Panc1 (cell line): ENCODE data around the gene KRT8. TPM values are rescaled to one million over a fixed set of nuclear protein-coding genes. Genes with fewer than 3 reads are reported as not detected.

Source experiments
- ATAC-seq: fragments of 200-7000 bp; cut with Tn5 transposase; 2 replicates; pipeline ENCODE4 v1.9.1; 2020; ENCODE audit warnings: mild to moderate bottlenecking, moderate library complexity
- BruUV-seq: library from RNA; stranded (reverse); fragments of 400-500 nt; replicated peaks from 2 replicates; lab custom pipeline; 2021; lab: Mats Ljungman, UMichigan
- CTCF ChIA-PET: fragments of 300-600 bp; sonication (Branson Sonifier 250); formaldehyde crosslinking; loops from one replicate; lab custom pipeline; 2022; ENCODE audit warnings: antibody characterized with exemption; lab: Charles Lee
- POLR2A ChIA-PET: fragments of 300-600 bp; sonication (Branson Sonifier 250); formaldehyde crosslinking; loops from one replicate; lab custom pipeline; 2022; ENCODE audit warnings: antibody characterized with exemption; lab: Charles Lee
- DNase-seq: peaks from one replicate; pipeline ENCODE4 v3.0.0-alpha.2; 2010; ENCODE audit warnings: low read depth, low spot score
- H3K27ac ChIP-seq: 2 replicates; pipeline ENCODE4 v1.5.1; 2011; ENCODE audit warnings: mild to moderate bottlenecking, low read length, inconsistent platforms
- H3K27me3 ChIP-seq: fragments of 200-500 bp; sonication (Bioruptor generic); 2 replicates; pipeline ENCODE4 v1.6.0; 2014; ENCODE audit warnings: low read length, inconsistent platforms; ENCODE audit not compliant: control insufficient read depth, insufficient read depth
- H3K36me3 ChIP-seq: fragments of 200-500 bp; sonication (Bioruptor generic); 2 replicates; pipeline ENCODE4 v1.5.1; 2014; ENCODE audit warnings: inconsistent platforms, mild to moderate bottlenecking, low read length, moderate library complexity; ENCODE audit not compliant: control insufficient read depth, insufficient read depth
- H3K4me1 ChIP-seq: 2 replicates; pipeline ENCODE4 v1.5.1; 2011; ENCODE audit warnings: inconsistent platforms, mild to moderate bottlenecking, low read length, moderate library complexity; ENCODE audit not compliant: control insufficient read depth, insufficient read depth
- H3K4me3 ChIP-seq, 2 experiments: 2 replicates each; pipeline ENCODE4 v1.5.1; 2011 to 2012; ENCODE audit warnings: low read depth in 2 of 2, low read length in 2 of 2, mild to moderate bottlenecking in 2 of 2, inconsistent platforms in 1 of 2, moderate library complexity in 1 of 2
- H3K9me3 ChIP-seq: fragments of 200-500 bp; sonication (Bioruptor generic); 2 replicates; pipeline ENCODE4 v1.5.1; 2014; ENCODE audit warnings: low read depth, mild to moderate bottlenecking, inconsistent platforms, low read length, moderate library complexity; ENCODE audit not compliant: control insufficient read depth, insufficient read depth
- CTCF ChIP-seq: fragments of 450-650 bp; IDR thresholded peaks from 2 replicates; pipeline ENCODE4 v1.5.1; 2017; ENCODE audit warnings: mild to moderate bottlenecking
- POLR2AphosphoS5 ChIP-seq: IDR thresholded peaks from 2 replicates; pipeline ENCODE4 v1.6.1; 2012; ENCODE audit warnings: mild to moderate bottlenecking, low read depth, low read length, moderate library complexity
- SIN3A ChIP-seq: IDR thresholded peaks from 2 replicates; pipeline ENCODE4 v1.6.1; 2012; ENCODE audit warnings: low read depth, mild to moderate bottlenecking, low read length, moderate library complexity, borderline replicate concordance; ENCODE audit not compliant: insufficient read depth
- TCF7L2 ChIP-seq: IDR thresholded peaks from 2 replicates; pipeline ENCODE4 v1.6.1; 2011; ENCODE audit warnings: mild to moderate bottlenecking, low read depth, low read length, inconsistent platforms
- in situ Hi-C: cut with HindIII; loops from 2 replicates; pipeline ENCODE4 v1.10.0; 2016; ENCODE audit warnings: low sequenced_read_pairs, low pct_unique_long_range_greater_than_20kb
- intact Hi-C: fragments of 100-400 bp; cut with micrococcal nuclease; formaldehyde crosslinking; loops from one replicate; pipeline ENCODE4 v1.10.0; 2022; ENCODE audit not compliant: unreplicated experiment
- total RNA-seq: library from RNA; stranded (reverse); gene quantifications from one replicate; pipeline ENCODE4 v1.2.1, GENCODE V29; 2021; ENCODE audit not compliant: unreplicated experiment
- TF ChIP-seq, protein P1 (sequence below), 2 experiments: IDR thresholded peaks; 2 replicates each; pipeline ENCODE4 v1.6.1; 2011 to 2012; ENCODE audit warnings: low read depth in 2 of 2, control low read depth in 1 of 2, low read length in 1 of 2, mild to moderate bottlenecking in 1 of 2, moderate library complexity in 1 of 2; ENCODE audit not compliant: insufficient read depth in 1 of 2

Gene KRT8
- total RNA-seq, 1 experiment from 2014 or later, result 6,125 TPM

GRCh38 chr12:52879394-52880351, 25.2 kb downstream of the KRT8 start:
- TF ChIP-seq, protein P1, sequence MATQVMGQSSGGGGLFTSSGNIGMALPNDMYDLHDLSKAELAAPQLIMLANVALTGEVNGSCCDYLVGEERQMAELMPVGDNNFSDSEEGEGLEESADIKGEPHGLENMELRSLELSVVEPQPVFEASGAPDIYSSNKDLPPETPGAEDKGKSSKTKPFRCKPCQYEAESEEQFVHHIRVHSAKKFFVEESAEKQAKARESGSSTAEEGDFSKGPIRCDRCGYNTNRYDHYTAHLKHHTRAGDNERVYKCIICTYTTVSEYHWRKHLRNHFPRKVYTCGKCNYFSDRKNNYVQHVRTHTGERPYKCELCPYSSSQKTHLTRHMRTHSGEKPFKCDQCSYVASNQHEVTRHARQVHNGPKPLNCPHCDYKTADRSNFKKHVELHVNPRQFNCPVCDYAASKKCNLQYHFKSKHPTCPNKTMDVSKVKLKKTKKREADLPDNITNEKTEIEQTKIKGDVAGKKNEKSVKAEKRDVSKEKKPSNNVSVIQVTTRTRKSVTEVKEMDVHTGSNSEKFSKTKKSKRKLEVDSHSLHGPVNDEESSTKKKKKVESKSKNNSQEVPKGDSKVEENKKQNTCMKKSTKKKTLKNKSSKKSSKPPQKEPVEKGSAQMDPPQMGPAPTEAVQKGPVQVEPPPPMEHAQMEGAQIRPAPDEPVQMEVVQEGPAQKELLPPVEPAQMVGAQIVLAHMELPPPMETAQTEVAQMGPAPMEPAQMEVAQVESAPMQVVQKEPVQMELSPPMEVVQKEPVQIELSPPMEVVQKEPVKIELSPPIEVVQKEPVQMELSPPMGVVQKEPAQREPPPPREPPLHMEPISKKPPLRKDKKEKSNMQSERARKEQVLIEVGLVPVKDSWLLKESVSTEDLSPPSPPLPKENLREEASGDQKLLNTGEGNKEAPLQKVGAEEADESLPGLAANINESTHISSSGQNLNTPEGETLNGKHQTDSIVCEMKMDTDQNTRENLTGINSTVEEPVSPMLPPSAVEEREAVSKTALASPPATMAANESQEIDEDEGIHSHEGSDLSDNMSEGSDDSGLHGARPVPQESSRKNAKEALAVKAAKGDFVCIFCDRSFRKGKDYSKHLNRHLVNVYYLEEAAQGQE (IDR thresholded peaks at IDR 0.05; ENCODE audit: insufficient read depth in 1 of 2, low read depth in 2 of 2, low read length in 1 of 2), result no peak
- TF ChIP-seq CTCF, result peak; percentile 98
- Histone ChIP-seq H3K36me3 (no peaks in the 10 kb centered on the region), H3K4me1 (peaks cover 14% of the 10 kb centered on the region), H3K27me3 (no peaks in the 10 kb centered on the region), H3K9me3 (no peaks in the 10 kb centered on the region), H3K4me3 (peak overlapping the region; percentile 32 to 66), H3K27ac (peak overlapping the region; percentile 52; the same call in 1 of the 2 replicates)
- peak; percentile 77 for DNase-seq
- ChIA-PET POLR2A (interaction anchor here (0.6 kb wide), 1 partner anchor 58 kb away, joined by 6 read pairs; no protein-coding TSS in a partner anchor), CTCF (interaction anchor here (0.5 to 3.0 kb wide), 28 partner anchors 9 to 980 kb away, joined by 3 to 19 read pairs (median 4); no protein-coding TSS in a partner anchor)
- in situ Hi-C loops (loop anchor here (25.0 kb wide), 1 partner anchor 108 kb away; no protein-coding TSS in a partner anchor), intact Hi-C loops (loop anchor here (5.0 kb wide), 1 partner anchor 507 kb away; no protein-coding TSS in a partner anchor)
- no TSS peak for BruUV-seq
- peak; percentile 92 for ATAC-seq

DNA sequence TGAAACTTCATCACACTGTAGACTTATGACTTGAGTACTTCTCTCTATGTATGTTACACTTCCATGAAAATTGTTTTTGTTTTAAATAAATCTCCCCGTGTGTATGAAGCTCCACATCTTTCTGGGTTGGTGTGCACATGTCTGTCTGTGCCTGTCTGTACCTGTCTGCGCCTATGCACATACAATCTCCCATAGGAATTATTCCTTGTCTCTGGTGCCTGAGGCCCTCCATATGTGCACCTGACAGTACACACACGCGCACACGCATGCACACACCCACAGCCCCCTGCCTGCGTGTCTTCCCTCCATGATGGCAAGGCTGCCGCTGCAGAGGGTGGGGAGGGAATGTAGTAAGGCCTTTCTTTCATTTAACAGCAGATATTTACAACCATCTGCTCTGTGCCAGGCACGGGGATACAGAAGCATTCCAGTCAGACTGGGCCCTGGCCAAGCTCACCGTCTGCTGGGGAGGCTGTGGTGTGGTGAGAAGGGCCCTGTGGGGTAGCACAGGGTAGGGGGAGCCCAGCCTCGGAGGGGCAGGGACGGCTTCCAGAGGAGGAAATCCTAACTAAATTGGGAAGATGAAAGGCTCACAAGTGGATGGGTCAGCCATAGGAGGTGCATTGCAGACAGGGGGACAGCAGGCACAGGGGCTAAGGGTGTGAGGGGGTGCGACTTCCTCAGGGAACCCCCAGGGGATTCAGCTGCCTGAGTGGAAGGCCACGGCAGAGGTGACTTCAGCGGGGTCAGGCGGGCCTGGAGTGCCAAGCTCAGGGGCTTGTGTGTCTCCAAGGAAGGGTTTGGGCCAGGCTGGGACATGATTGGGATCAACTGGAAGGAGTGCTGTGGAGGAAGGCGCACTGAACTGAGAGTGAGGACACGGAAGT, 26.1 kb downstream of the KRT8 start:
- no TSS peak for BruUV-seq
- no peaks in the 10 kb centered on the region for H3K36me3 ChIP-seq
- ATAC-seq (no peak), DNase-seq (no peak)
- CTCF ChIA-PET, result interaction anchor here (0.6 to 3.0 kb wide), 15 partner anchors 8 to 740 kb away, joined by 3 to 19 read pairs (median 5); no protein-coding TSS in a partner anchor
- intact Hi-C loops (loop anchor here (5.0 kb wide), 1 partner anchor 506 kb away; no protein-coding TSS in a partner anchor), in situ Hi-C loops (loop anchor here (25.0 kb wide), 1 partner anchor 109 kb away; no protein-coding TSS in a partner anchor)
- no peaks in the 10 kb centered on the region for H3K9me3 ChIP-seq
- peak overlapping the region; percentile 6 to 66; a peak in 3 of 4 replicates for H3K4me3 ChIP-seq
- POLR2A ChIA-PET, result no interaction called here
- H3K27me3 ChIP-seq, result no peaks in the 10 kb centered on the region
- TF ChIP-seq POLR2AphosphoS5, result no peak
- TF ChIP-seq, protein P1 (IDR thresholded peaks at IDR 0.05; ENCODE audit: insufficient read depth in 1 of 2, low read depth in 2 of 2, low read length in 1 of 2), result no peak
- TF ChIP-seq CTCF, result no peak
- TF ChIP-seq TCF7L2, result no peak
- TF ChIP-seq SIN3A, result no peak
- peak overlapping the region; percentile 52; the same call in 1 of the 2 replicates for H3K27ac ChIP-seq
- H3K4me1 ChIP-seq, result peaks cover 18% of the 10 kb centered on the region
